ENCODE measurements around the gene CD2.

The CD2 gene

DNA sequence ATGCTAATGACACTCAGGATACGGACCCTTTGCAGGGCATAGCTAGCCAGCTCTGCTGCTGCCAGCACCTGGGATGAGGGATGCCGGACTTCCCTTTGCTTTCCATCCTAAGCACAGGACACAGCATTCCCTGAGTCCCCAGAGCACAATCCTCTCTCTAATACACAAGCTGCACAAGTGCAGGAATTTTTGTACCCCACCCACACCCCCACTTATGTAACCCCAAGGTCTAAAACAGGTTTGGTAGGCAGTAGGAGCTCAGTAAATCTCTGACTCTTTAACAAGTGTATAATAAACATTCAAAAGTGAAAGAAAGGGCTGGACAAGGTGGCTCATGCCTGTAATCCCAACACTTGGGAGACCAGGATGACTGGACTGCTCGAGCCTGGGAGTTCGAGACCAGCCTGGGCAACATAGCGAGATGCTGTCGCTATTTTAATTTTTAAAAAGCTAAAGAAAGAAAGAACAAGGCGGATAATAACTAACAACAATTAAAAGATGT lies 44.5 kb upstream of the CD2 start:
- H3K4me1 ChIP-seq (ENCODE audit: low read length): peaks cover 12% of the 10 kb centered on the region
- H3K79me2 ChIP-seq (ENCODE audit: low read length): no peaks in the 10 kb centered on the region
- TF ChIP-seq, protein P1, sequence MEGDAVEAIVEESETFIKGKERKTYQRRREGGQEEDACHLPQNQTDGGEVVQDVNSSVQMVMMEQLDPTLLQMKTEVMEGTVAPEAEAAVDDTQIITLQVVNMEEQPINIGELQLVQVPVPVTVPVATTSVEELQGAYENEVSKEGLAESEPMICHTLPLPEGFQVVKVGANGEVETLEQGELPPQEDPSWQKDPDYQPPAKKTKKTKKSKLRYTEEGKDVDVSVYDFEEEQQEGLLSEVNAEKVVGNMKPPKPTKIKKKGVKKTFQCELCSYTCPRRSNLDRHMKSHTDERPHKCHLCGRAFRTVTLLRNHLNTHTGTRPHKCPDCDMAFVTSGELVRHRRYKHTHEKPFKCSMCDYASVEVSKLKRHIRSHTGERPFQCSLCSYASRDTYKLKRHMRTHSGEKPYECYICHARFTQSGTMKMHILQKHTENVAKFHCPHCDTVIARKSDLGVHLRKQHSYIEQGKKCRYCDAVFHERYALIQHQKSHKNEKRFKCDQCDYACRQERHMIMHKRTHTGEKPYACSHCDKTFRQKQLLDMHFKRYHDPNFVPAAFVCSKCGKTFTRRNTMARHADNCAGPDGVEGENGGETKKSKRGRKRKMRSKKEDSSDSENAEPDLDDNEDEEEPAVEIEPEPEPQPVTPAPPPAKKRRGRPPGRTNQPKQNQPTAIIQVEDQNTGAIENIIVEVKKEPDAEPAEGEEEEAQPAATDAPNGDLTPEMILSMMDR (IDR thresholded peaks at IDR 0.05; ENCODE audit: low read depth, low read length): no peak
- no peak for TF ChIP-seq EZH2phosphoT487 (IDR thresholded peaks at IDR 0.05; ENCODE audit: low read depth)
- no peak overlapping the region for H3K9ac ChIP-seq (ENCODE audit: low read length)
- no peaks in the 10 kb centered on the region for H4K20me1 ChIP-seq (ENCODE audit: insufficient read depth, low read length)
- no peak overlapping the region for H2AFZ ChIP-seq (ENCODE audit: low read depth, low read length)
- H3K36me3 ChIP-seq (replicated peaks; ENCODE audit: low read depth, low read length): no peaks in the 10 kb centered on the region
- H3K9me3 ChIP-seq (ENCODE audit: insufficient read depth, low read length): no peaks in the 10 kb centered on the region
- H3K27me3 ChIP-seq (ENCODE audit: low read depth, low read length): no peaks in the 10 kb centered on the region
- no peak overlapping the region for H3K4me3 ChIP-seq (ENCODE audit: low read length)
- H3K27ac ChIP-seq (ENCODE audit: low read length): no peak overlapping the region
- H3K4me2 ChIP-seq (ENCODE audit: low read length): no peak overlapping the region

DNA sequence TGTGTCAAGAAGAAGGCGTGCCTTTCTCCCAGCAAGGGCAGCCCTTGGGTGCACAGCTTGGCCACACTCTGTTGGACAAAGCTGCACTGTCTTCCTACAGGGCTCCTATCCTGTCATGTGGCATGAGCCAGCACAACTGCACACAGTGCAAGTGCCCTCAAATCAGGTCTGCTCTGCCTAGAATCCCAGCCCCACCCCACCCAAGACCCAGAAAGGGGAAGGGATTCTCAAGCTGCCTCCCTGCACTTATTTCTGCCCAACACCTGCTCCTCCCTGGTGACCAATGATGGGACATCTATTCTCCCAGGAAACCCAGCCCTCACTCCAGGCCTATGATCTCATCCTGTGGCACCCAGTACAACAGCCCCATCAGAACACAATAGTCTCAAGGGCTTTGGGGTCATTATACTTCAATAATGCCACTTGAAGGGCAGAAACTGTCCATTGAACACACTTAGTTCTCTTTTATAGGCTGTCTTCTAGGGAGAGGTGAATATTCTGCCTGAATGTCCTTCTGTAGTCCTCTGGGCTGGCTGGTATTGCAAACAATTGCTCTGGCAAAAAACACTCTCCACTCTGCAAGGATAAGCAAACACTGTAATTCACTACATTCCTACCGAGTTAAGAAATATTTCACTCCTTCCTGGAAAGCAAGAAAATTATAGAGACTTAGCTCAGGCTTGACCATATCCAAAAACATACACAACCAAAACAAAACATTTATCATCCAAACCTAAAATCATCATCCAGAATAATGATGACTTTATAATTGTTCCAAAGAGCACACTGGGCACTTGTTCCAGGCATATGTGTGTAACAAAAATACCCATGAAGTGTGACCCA lies 43.6 kb upstream of the CD2 start:
- Histone ChIP-seq H3K4me1 (ENCODE audit: low read length) (peaks cover 12% of the 10 kb centered on the region), H4K20me1 (ENCODE audit: insufficient read depth, low read length) (no peaks in the 10 kb centered on the region), H3K4me3 (ENCODE audit: low read length) (no peak overlapping the region), H3K4me2 (ENCODE audit: low read length) (no peak overlapping the region), H3K9ac (ENCODE audit: low read length) (no peak overlapping the region), H3K79me2 (ENCODE audit: low read length) (no peaks in the 10 kb centered on the region), H3K9me3 (ENCODE audit: insufficient read depth, low read length) (no peaks in the 10 kb centered on the region), H3K27me3 (ENCODE audit: low read depth, low read length) (no peaks in the 10 kb centered on the region), H3K27ac (ENCODE audit: low read length) (no peak overlapping the region), H3K36me3 (replicated peaks; ENCODE audit: low read depth, low read length) (no peaks in the 10 kb centered on the region), H2AFZ (ENCODE audit: low read depth, low read length) (no peak overlapping the region)
- no peak for TF ChIP-seq EZH2phosphoT487 (IDR thresholded peaks at IDR 0.05; ENCODE audit: low read depth)
- TF ChIP-seq, protein P1 (IDR thresholded peaks at IDR 0.05; ENCODE audit: low read depth, low read length): no peak

DNA sequence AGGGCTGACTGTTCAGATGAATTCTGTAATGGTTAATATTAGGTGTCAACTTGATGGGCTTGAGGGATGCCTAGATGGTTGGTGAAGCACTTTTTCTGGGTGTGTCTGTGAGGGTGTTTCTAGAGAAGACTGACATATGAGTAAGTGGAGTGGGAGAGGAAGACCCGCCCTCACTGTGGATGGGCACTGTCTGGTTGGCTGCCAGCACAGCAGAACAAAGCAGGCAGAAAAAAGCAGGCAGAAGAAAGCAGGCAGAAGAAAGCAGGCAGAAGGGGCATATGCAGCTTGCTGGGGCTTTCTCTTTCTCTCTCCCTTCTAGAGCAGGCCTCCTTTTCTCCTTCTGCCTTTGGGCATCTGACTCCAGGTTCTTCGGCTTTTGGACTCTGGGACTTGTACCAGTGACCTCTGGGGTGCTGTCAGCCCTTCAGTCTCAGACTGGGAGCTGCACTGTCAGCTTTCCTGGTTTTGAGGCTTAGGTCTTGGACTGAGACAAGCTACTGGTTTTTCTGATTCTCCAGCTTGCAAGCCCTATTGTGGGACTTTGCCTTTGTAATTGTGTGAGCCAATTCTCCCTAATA lies 42.9 kb upstream of the CD2 start:
- Histone ChIP-seq H3K4me2 (ENCODE audit: low read length) (no peak overlapping the region), H4K20me1 (ENCODE audit: insufficient read depth, low read length) (no peaks in the 10 kb centered on the region), H3K9ac (ENCODE audit: low read length) (no peak overlapping the region), H3K4me3 (ENCODE audit: low read length) (no peak overlapping the region), H3K4me1 (ENCODE audit: low read length) (peaks cover 12% of the 10 kb centered on the region), H3K36me3 (replicated peaks; ENCODE audit: low read depth, low read length) (no peaks in the 10 kb centered on the region), H3K9me3 (ENCODE audit: insufficient read depth, low read length) (no peaks in the 10 kb centered on the region), H2AFZ (ENCODE audit: low read depth, low read length) (no peak overlapping the region), H3K27ac (ENCODE audit: low read length) (no peak overlapping the region), H3K27me3 (ENCODE audit: low read depth, low read length) (no peaks in the 10 kb centered on the region), H3K79me2 (ENCODE audit: low read length) (no peaks in the 10 kb centered on the region)
- TF ChIP-seq, protein P1 (IDR thresholded peaks at IDR 0.05; ENCODE audit: low read depth, low read length): no peak
- no peak for TF ChIP-seq EZH2phosphoT487 (IDR thresholded peaks at IDR 0.05; ENCODE audit: low read depth)

DNA sequence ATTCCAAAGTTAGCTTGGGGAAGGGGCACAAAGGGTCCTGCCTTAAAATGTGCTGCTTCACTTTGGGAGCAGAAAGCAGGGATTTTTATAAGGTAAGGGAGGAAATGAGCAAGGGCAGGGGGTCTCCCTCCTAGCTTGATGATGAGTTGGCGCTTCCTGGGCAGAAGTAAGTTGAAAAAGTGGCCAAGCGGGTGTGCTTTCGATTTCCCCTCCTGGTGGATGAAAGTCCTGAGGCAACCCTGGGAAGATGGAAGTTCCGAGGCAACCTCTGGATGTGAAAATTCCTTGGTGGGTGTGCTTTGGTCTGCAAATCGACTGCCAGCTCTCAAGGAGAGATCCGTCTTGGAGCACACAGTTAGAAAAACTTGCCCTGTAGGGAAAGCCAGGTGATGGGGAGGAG lies 41.7 kb upstream of the CD2 start:
- H2AFZ ChIP-seq (ENCODE audit: low read depth, low read length): no peak overlapping the region
- H4K20me1 ChIP-seq (ENCODE audit: insufficient read depth, low read length): no peaks in the 10 kb centered on the region
- H3K27me3 ChIP-seq (ENCODE audit: low read depth, low read length): no peaks in the 10 kb centered on the region
- no peak overlapping the region for H3K27ac ChIP-seq (ENCODE audit: low read length)
- H3K36me3 ChIP-seq (replicated peaks; ENCODE audit: low read depth, low read length): no peaks in the 10 kb centered on the region
- H3K4me3 ChIP-seq (ENCODE audit: low read length): no peak overlapping the region
- H3K9me3 ChIP-seq (ENCODE audit: insufficient read depth, low read length): no peaks in the 10 kb centered on the region
- H3K9ac ChIP-seq (ENCODE audit: low read length): no peak overlapping the region
- no peaks in the 10 kb centered on the region for H3K79me2 ChIP-seq (ENCODE audit: low read length)
- TF ChIP-seq, protein P1 (IDR thresholded peaks at IDR 0.05; ENCODE audit: low read depth, low read length): no peak
- no peak for TF ChIP-seq EZH2phosphoT487 (IDR thresholded peaks at IDR 0.05; ENCODE audit: low read depth)
- peaks cover 12% of the 10 kb centered on the region for H3K4me1 ChIP-seq (ENCODE audit: low read length)
- H3K4me2 ChIP-seq (ENCODE audit: low read length): peak overlapping the region; percentile 48
